SK-N-SH (cell line): ENCODE data around the gene LRMDA. TPM values are rescaled to one million over a fixed set of nuclear protein-coding genes. Genes with fewer than 3 reads are reported as not detected.

Experiments
- CTCF ChIA-PET: fragments of 300-600, 350-600 bp; formaldehyde crosslinking; extraction: SDS; loops from one replicate; lab custom pipeline; 2021; lab: Yijun Ruan, JAX
- POLR2A ChIA-PET: fragments of 350-600 bp; sonication (Branson Sonifier 250); formaldehyde crosslinking; extraction: SDS; loops from one replicate; lab custom pipeline; 2020; ENCODE audit warnings: antibody characterized with exemption, inconsistent platforms; lab: Yijun Ruan, JAX
- DNase-seq: peaks from one replicate; pipeline ENCODE4 v3.0.0; 2012
- H2AFZ ChIP-seq: fragments of 200-600 bp; sonication (generic); 2 replicates; pipeline ENCODE4 v1.8.1; 2016; ENCODE audit warnings: antibody characterized with exemption, mild to moderate bottlenecking, low read depth
- H3F3A ChIP-seq: fragments of 200-600 bp; sonication (generic); replicated peaks from 2 replicates; pipeline ENCODE3; 2016; ENCODE audit warnings: antibody characterized with exemption, mild to moderate bottlenecking; ENCODE audit not compliant: insufficient read depth
- H3K27ac ChIP-seq, 2 experiments: fragments of 200-500 bp in 1 of 2; fragments of 200-600 bp in 1 of 2; sonication (Bioruptor generic) in 1 of 2; sonication (generic), shearing (Covaris generic) in 1 of 2; 2 replicates each; pipeline versions ENCODE4 v1.5.1 to v1.6.1; 2014 to 2016; ENCODE audit warnings: low read depth in 2 of 2, inconsistent platforms in 1 of 2, low read length in 1 of 2, mild to moderate bottlenecking in 1 of 2, mixed read lengths in 1 of 2
- H3K27me3 ChIP-seq: fragments of 200-600 bp; sonication (generic), shearing (Covaris generic); 2 replicates; pipeline ENCODE4 v1.6.1; 2016; ENCODE audit warnings: mixed run types; ENCODE audit not compliant: insufficient read depth
- H3K36me3 ChIP-seq, 2 experiments: fragments of 200-500 bp in 1 of 2; fragments of 200-600 bp in 1 of 2; sonication (Bioruptor generic) in 1 of 2; sonication (generic) in 1 of 2; replicated peaks in 1 of 2; 2 replicates each; pipeline versions ENCODE3 to v1.5.1; 2014 to 2016; ENCODE audit warnings: low read length in 1 of 2, mild to moderate bottlenecking in 1 of 2; ENCODE audit not compliant: insufficient read depth in 2 of 2, control insufficient read depth in 1 of 2
- H3K4me1 ChIP-seq, 2 experiments: fragments of 200-500 bp in 1 of 2; fragments of 200-600 bp in 1 of 2; sonication (Bioruptor generic) in 1 of 2; sonication (generic), shearing (Covaris generic) in 1 of 2; 2 replicates each; pipeline versions ENCODE4 v1.5.1 to v1.6.1; 2014 to 2016; ENCODE audit warnings: low read depth in 1 of 2, low read length in 1 of 2, mixed run types in 1 of 2; ENCODE audit not compliant: insufficient read depth in 2 of 2, control insufficient read depth in 1 of 2
- H3K4me2 ChIP-seq: fragments of 200-600 bp; sonication (generic), shearing (Covaris generic); 2 replicates; pipeline ENCODE4 v1.6.1; 2017; ENCODE audit warnings: mixed run types
- H3K4me3 ChIP-seq, 2 experiments: fragments of 200-500 bp in 1 of 2; fragments of 200-600 bp in 1 of 2; sonication (Bioruptor generic) in 1 of 2; sonication (generic), shearing (Covaris generic) in 1 of 2; 2 replicates each; pipeline versions ENCODE4 v1.5.1 to v1.8.1; 2014 to 2016; ENCODE audit warnings: low read depth in 2 of 2, inconsistent platforms in 1 of 2, low read length in 1 of 2, mild to moderate bottlenecking in 1 of 2, mixed read lengths in 1 of 2, moderate library complexity in 1 of 2
- H3K79me2 ChIP-seq: fragments of 200-600 bp; sonication (generic); 2 replicates; pipeline ENCODE4 v1.8.1; 2017; ENCODE audit warnings: mild to moderate bottlenecking; ENCODE audit not compliant: insufficient read depth
- H3K9ac ChIP-seq: fragments of 200-600 bp; sonication (generic); 2 replicates; pipeline ENCODE4 v1.6.1; 2017; ENCODE audit warnings: mixed run types
- H3K9me2 ChIP-seq: fragments of 200-600 bp; sonication (generic); 2 replicates; pipeline ENCODE4 v1.6.1; 2017; ENCODE audit warnings: mixed run types
- H3K9me3 ChIP-seq: fragments of 200-600 bp; sonication (generic); 2 replicates; pipeline ENCODE4 v1.6.1; 2017; ENCODE audit warnings: mixed run types, mild to moderate bottlenecking, moderate library complexity
- H4K20me1 ChIP-seq: fragments of 200-600 bp; sonication (generic); 2 replicates; pipeline ENCODE4 v1.6.1; 2017; ENCODE audit warnings: mild to moderate bottlenecking, mixed run types; ENCODE audit not compliant: insufficient read depth
- CHD2 ChIP-seq: fragments of 150-350 bp; IDR thresholded peaks from 2 replicates; pipeline ENCODE4 v1.6.1; 2018; ENCODE audit warnings: low read length; ENCODE audit not compliant: partially characterized antibody
- EP300 ChIP-seq, 2 experiments: IDR thresholded peaks; 2 replicates each; pipeline versions ENCODE4 v1.4.0 to v1.6.1; 2012; ENCODE audit warnings: borderline replicate concordance in 1 of 2, low read depth in 1 of 2, low read length in 1 of 2
- FOXJ3 ChIP-seq: sonication (generic); formaldehyde crosslinking; IDR thresholded peaks from 2 replicates; pipeline ENCODE4 v1.5.1; 2020; ENCODE audit warnings: mild to moderate bottlenecking, missing genetic modification reagents
- JUND ChIP-seq: IDR thresholded peaks from 2 replicates; pipeline ENCODE4 v1.4.0; 2012
- MEF2A ChIP-seq: IDR thresholded peaks from 2 replicates; pipeline ENCODE4 v1.4.0; 2012; ENCODE audit warnings: low read depth, borderline replicate concordance
- MXI1 ChIP-seq: IDR thresholded peaks from 2 replicates; pipeline ENCODE4 v1.6.1; 2012; ENCODE audit warnings: mild to moderate bottlenecking, low read depth, low read length, improper control_type of control experiment
- NFIC ChIP-seq: IDR thresholded peaks from 2 replicates; pipeline ENCODE4 v1.4.0; 2012; ENCODE audit warnings: borderline replicate concordance
- NRF1 ChIP-seq: IDR thresholded peaks from 2 replicates; pipeline ENCODE4 v1.6.1; 2012; ENCODE audit warnings: low read depth, mild to moderate bottlenecking, low read length
- RAD21 ChIP-seq: IDR thresholded peaks from 2 replicates; pipeline ENCODE4 v1.6.1; 2012; ENCODE audit warnings: mild to moderate bottlenecking, low read length
- RCOR1 ChIP-seq: fragments of 150-350 bp; IDR thresholded peaks from 2 replicates; pipeline ENCODE4 v1.6.1; 2017; ENCODE audit warnings: antibody characterized with exemption, low read length
- RFX5 ChIP-seq: IDR thresholded peaks from 2 replicates; pipeline ENCODE4 v1.6.1; 2012; ENCODE audit warnings: mild to moderate bottlenecking, improper control_type of control experiment, low read length
- RXRA ChIP-seq: IDR thresholded peaks from 2 replicates; pipeline ENCODE4 v1.4.0; 2012; ENCODE audit warnings: low read depth, mild to moderate bottlenecking, borderline replicate concordance
- SIN3A ChIP-seq: IDR thresholded peaks from 2 replicates; pipeline ENCODE4 v1.6.1; 2012; ENCODE audit warnings: low read depth, mild to moderate bottlenecking, low read length, moderate library complexity, borderline replicate concordance
- TAF1 ChIP-seq: IDR thresholded peaks from 2 replicates; pipeline ENCODE4 v1.6.1; 2012; ENCODE audit warnings: low read depth, mild to moderate bottlenecking, low read length, moderate library complexity, borderline replicate concordance
- TCF12 ChIP-seq: IDR thresholded peaks from 2 replicates; pipeline ENCODE4 v1.4.0; 2012
- WGBS: methylation state at CpG from one replicate; pipeline ENCODE4 v1.1.6; 2017; ENCODE audit warnings: low lambda C conversion rate; 5-methylcytosine and 5-hydroxymethylcytosine counted together
- polyA plus RNA-seq, 3 experiments: library from polyadenylated mRNA; depleted of rRNA; stranded (reverse); fragments of >200 nt; gene quantifications; 2 replicates each; pipeline ENCODE4 v1.2.3, GENCODE V29; 2012
- TF ChIP-seq, protein P1 (sequence below): IDR thresholded peaks from 2 replicates; pipeline ENCODE4; 2012
- TF ChIP-seq, protein P2 (sequence below): fragments of 150-350 bp; IDR thresholded peaks from 2 replicates; pipeline ENCODE4 v1.6.1; 2017; ENCODE audit warnings: antibody characterized with exemption, low read length, low read depth, borderline replicate concordance
- TF ChIP-seq, protein P3 (sequence below): fragments of 150-350 bp; IDR thresholded peaks from 2 replicates; pipeline ENCODE4 v1.6.1; 2016; ENCODE audit warnings: mild to moderate bottlenecking, low read depth, low read length
- TF ChIP-seq, protein P4 (sequence below): fragments of 200-600 bp; sonication (generic); IDR thresholded peaks from 2 replicates; pipeline ENCODE4 v1.6.1; 2017; ENCODE audit warnings: antibody characterized with exemption, mild to moderate bottlenecking, moderate library complexity
- TF ChIP-seq, protein P5 (sequence below): IDR thresholded peaks from 2 replicates; pipeline ENCODE4 v1.4.0; 2012; ENCODE audit warnings: low read depth

LRMDA gene
- polyA plus RNA-seq, 1 of the 3 experiments (the other 2 are of a cell fraction), result 0.95 TPM

DNA sequence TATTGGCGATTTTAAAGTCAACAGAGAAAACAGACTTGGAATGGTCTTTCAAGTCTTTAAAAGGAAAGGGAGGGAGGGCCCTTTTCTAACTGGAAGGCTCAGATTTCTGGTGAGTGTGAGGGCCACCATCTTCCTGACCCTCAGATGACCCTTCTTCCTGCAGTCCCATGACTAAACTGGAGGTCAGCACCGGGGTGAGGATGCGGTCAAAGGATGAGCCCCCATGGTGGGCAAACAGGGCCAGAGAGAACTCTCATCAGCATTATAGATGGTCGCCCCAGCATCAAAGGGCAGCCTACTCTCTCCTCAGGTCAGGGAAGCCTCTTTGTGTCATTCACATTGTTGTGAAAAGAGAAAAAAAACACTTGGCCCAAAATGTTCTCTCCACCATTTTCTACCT, 219.2 kb downstream of the LRMDA start:
- H3F3A ChIP-seq, result peaks cover 4% of the 10 kb centered on the region
- H3K4me1 ChIP-seq, result no peaks in the 10 kb centered on the region; a peak in 1 of 4 replicates
- H3K36me3 ChIP-seq, result no peaks in the 10 kb centered on the region
- H4K20me1 ChIP-seq, result no peaks in the 10 kb centered on the region
- H3K27me3 ChIP-seq, result no peaks in the 10 kb centered on the region
- no peak overlapping the region for H3K4me3 ChIP-seq
- no peaks in the 10 kb centered on the region for H3K79me2 ChIP-seq
- no peak overlapping the region for H3K4me2 ChIP-seq
- H3K9me2 ChIP-seq, result no peaks in the 10 kb centered on the region
- 67% methylated on average over 1 of the region's 4 CpGs for WGBS
- ChIA-PET CTCF (interaction anchor here (0.8 to 1.2 kb wide), 2 partner anchors 249 to 251 kb away, joined by 4 read pairs; partner anchors contain the start of gene ZNF503), POLR2A (no interaction called here)
- H3K9ac ChIP-seq, result no peak overlapping the region
- H2AFZ ChIP-seq, result no peak overlapping the region
- H3K9me3 ChIP-seq, result no peaks in the 10 kb centered on the region
- no peak overlapping the region for H3K27ac ChIP-seq
- no peak for DNase-seq
- TF ChIP-seq FOXJ3 (no peak), RXRA (no peak), RAD21 (no peak), JUND (no peak), RCOR1 (no peak), EP300 (IDR thresholded peaks at IDR 0.05; ENCODE audit: borderline replicate concordance in 1 of 2, low read depth in 1 of 2, low read length in 1 of 2) (no peak), SIN3A (no peak), CHD2 (no peak), NRF1 (no peak), TAF1 (no peak), RFX5 (no peak), MXI1 (no peak), NFIC (no peak), MEF2A (no peak), TCF12 (no peak)
- TF ChIP-seq, protein P1, sequence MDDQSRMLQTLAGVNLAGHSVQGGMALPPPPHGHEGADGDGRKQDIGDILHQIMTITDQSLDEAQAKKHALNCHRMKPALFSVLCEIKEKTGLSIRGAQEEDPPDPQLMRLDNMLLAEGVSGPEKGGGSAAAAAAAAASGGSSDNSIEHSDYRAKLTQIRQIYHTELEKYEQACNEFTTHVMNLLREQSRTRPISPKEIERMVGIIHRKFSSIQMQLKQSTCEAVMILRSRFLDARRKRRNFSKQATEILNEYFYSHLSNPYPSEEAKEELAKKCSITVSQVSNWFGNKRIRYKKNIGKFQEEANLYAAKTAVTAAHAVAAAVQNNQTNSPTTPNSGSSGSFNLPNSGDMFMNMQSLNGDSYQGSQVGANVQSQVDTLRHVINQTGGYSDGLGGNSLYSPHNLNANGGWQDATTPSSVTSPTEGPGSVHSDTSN, result no peak
- TF ChIP-seq, protein P2, sequence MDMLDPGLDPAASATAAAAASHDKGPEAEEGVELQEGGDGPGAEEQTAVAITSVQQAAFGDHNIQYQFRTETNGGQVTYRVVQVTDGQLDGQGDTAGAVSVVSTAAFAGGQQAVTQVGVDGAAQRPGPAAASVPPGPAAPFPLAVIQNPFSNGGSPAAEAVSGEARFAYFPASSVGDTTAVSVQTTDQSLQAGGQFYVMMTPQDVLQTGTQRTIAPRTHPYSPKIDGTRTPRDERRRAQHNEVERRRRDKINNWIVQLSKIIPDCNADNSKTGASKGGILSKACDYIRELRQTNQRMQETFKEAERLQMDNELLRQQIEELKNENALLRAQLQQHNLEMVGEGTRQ, result no peak
- TF ChIP-seq, protein P3, sequence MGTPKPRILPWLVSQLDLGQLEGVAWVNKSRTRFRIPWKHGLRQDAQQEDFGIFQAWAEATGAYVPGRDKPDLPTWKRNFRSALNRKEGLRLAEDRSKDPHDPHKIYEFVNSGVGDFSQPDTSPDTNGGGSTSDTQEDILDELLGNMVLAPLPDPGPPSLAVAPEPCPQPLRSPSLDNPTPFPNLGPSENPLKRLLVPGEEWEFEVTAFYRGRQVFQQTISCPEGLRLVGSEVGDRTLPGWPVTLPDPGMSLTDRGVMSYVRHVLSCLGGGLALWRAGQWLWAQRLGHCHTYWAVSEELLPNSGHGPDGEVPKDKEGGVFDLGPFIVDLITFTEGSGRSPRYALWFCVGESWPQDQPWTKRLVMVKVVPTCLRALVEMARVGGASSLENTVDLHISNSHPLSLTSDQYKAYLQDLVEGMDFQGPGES, result no peak
- TF ChIP-seq, protein P4, sequence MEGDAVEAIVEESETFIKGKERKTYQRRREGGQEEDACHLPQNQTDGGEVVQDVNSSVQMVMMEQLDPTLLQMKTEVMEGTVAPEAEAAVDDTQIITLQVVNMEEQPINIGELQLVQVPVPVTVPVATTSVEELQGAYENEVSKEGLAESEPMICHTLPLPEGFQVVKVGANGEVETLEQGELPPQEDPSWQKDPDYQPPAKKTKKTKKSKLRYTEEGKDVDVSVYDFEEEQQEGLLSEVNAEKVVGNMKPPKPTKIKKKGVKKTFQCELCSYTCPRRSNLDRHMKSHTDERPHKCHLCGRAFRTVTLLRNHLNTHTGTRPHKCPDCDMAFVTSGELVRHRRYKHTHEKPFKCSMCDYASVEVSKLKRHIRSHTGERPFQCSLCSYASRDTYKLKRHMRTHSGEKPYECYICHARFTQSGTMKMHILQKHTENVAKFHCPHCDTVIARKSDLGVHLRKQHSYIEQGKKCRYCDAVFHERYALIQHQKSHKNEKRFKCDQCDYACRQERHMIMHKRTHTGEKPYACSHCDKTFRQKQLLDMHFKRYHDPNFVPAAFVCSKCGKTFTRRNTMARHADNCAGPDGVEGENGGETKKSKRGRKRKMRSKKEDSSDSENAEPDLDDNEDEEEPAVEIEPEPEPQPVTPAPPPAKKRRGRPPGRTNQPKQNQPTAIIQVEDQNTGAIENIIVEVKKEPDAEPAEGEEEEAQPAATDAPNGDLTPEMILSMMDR, result no peak
- TF ChIP-seq, protein P5, sequence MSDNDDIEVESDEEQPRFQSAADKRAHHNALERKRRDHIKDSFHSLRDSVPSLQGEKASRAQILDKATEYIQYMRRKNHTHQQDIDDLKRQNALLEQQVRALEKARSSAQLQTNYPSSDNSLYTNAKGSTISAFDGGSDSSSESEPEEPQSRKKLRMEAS, result no peak
